Osteoblast (primary cell): ENCODE data around the gene PLXNA4. TPM values are rescaled to one million over a fixed set of nuclear protein-coding genes. Genes with fewer than 3 reads are reported as not detected.

Experiments
- DNase-seq: peaks from one replicate; pipeline ENCODE4 v3.0.0; 2011; ENCODE audit warnings: low spot score, mixed read lengths; ENCODE audit not compliant: insufficient read length; ENCODE audit errors: missing footprints
- H2AFZ ChIP-seq: 2 replicates; pipeline ENCODE4 v1.6.0; 2011; ENCODE audit warnings: mild to moderate bottlenecking, low read length
- H3K27ac ChIP-seq: 2 replicates; pipeline ENCODE4 v1.5.1; 2011; ENCODE audit warnings: mild to moderate bottlenecking, low read depth, low read length, moderate library complexity
- H3K27me3 ChIP-seq: 2 replicates; pipeline ENCODE4 v1.6.0; 2012; ENCODE audit warnings: mild to moderate bottlenecking, control low read depth, inconsistent platforms, low read length, moderate library complexity; ENCODE audit not compliant: insufficient read depth
- H3K36me3 ChIP-seq: 2 replicates; pipeline ENCODE4 v1.5.1; 2011; ENCODE audit warnings: mild to moderate bottlenecking, low read length, control low read depth, moderate library complexity; ENCODE audit not compliant: insufficient read depth
- H3K4me1 ChIP-seq: 2 replicates; pipeline ENCODE4 v1.5.1; 2011; ENCODE audit warnings: mild to moderate bottlenecking, low read length, control low read depth, moderate library complexity; ENCODE audit not compliant: insufficient read depth
- H3K4me2 ChIP-seq: 2 replicates; pipeline ENCODE4 v1.6.0; 2011; ENCODE audit warnings: mild to moderate bottlenecking, low read length; ENCODE audit not compliant: insufficient read depth
- H3K4me3 ChIP-seq: fragments of 200-600 bp; sonication (generic); 3 replicates; pipeline ENCODE4 v1.5.1; 2012; ENCODE audit warnings: mild to moderate bottlenecking, low read length, inconsistent platforms; ENCODE audit not compliant: insufficient read depth
- H3K79me2 ChIP-seq: 2 replicates; pipeline ENCODE4 v1.6.0; 2012; ENCODE audit warnings: mild to moderate bottlenecking, low read length, control low read depth, inconsistent platforms; ENCODE audit not compliant: insufficient read depth
- H3K9me3 ChIP-seq: 2 replicates; pipeline ENCODE4 v1.5.1; 2011; ENCODE audit warnings: low read depth, low read length, control low read depth
- H4K20me1 ChIP-seq: 2 replicates; pipeline ENCODE4 v1.6.0; 2012; ENCODE audit warnings: mild to moderate bottlenecking, low read length, control low read depth; ENCODE audit not compliant: insufficient read depth
- total RNA-seq: library from RNA; depleted of rRNA; stranded (reverse); fragments of >200 nt; gene quantifications from 2 replicates; pipeline ENCODE4 v1.2.3, GENCODE V29; 2012
- TF ChIP-seq, protein P1 (sequence below): IDR thresholded peaks from 2 replicates; pipeline ENCODE4 v1.5.1; 2011; ENCODE audit warnings: mild to moderate bottlenecking, low read depth, low read length, moderate library complexity; ENCODE audit errors: extremely low read depth

The PLXNA4 gene
- total RNA-seq, 1 donor = 4.3 TPM

DNA sequence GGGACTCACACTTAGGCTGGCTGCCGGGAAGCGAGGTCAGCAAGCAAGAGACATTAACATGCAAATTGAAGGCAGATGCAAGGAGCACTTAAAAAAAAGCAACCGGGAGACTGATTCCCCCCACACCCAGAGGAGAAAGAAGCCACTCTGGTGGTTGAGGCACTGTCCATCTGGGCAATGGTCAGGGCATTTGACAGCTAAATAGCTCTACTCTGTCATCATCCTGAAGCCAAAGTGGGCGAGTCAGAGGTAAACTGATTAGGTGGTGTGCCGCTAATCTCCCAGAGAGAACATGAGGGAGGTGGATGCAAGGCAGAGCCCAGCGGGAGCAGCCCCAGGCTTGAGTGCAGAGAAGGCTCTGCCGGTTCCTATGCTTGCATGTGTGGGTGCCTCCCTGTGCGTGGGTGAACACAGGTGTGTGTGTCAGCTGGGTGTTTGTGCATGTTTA is 100.6 kb downstream of the PLXNA4 start:
- no peaks in the 10 kb centered on the region for H3K27me3 ChIP-seq
- no peaks in the 10 kb centered on the region for H3K79me2 ChIP-seq
- no peak for DNase-seq
- no peak overlapping the region for H2AFZ ChIP-seq
- TF ChIP-seq, protein P1, sequence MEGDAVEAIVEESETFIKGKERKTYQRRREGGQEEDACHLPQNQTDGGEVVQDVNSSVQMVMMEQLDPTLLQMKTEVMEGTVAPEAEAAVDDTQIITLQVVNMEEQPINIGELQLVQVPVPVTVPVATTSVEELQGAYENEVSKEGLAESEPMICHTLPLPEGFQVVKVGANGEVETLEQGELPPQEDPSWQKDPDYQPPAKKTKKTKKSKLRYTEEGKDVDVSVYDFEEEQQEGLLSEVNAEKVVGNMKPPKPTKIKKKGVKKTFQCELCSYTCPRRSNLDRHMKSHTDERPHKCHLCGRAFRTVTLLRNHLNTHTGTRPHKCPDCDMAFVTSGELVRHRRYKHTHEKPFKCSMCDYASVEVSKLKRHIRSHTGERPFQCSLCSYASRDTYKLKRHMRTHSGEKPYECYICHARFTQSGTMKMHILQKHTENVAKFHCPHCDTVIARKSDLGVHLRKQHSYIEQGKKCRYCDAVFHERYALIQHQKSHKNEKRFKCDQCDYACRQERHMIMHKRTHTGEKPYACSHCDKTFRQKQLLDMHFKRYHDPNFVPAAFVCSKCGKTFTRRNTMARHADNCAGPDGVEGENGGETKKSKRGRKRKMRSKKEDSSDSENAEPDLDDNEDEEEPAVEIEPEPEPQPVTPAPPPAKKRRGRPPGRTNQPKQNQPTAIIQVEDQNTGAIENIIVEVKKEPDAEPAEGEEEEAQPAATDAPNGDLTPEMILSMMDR = no peak
- no peaks in the 10 kb centered on the region for H3K36me3 ChIP-seq
- no peaks in the 10 kb centered on the region for H3K9me3 ChIP-seq
- H3K27ac ChIP-seq = no peak overlapping the region
- H3K4me2 ChIP-seq = no peak overlapping the region
- H3K4me1 ChIP-seq = peaks cover 10% of the 10 kb centered on the region
- H4K20me1 ChIP-seq = no peaks in the 10 kb centered on the region
- H3K4me3 ChIP-seq = no peak overlapping the region

DNA sequence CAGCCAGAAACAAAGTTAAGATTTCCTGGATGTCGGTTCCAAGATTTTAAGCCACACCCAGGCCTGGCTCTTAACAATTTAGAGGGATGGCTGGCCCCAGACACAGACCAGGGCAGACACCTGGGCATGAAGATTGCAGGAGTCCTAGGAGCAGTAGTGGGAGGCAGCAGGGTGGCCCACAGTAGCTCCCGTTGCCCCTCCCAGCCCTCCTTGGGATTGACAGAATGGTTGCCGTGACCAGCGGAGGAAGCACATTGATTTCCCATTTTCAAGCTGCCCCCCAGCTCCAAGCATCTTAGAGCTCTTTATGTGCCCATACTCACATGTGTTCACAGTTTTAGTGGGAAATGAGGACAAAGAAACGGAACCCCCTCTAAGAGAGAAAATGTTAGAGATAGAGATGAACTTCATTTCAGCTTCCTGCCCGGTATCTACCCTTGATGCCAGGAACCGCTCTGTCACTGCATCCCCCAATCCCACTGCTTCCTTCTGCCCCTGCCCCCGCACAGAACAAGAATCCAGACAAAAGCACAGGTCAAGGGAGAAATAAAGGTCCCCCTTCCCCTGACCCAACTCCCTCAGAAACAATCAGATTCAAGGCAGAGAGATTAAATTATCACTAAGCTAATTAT is 101.1 kb downstream of the PLXNA4 start:
- H3K36me3 ChIP-seq = no peaks in the 10 kb centered on the region
- TF ChIP-seq, protein P1 = no peak
- H3K4me1 ChIP-seq = peaks cover 10% of the 10 kb centered on the region
- H3K27ac ChIP-seq = no peak overlapping the region
- H3K4me3 ChIP-seq = no peak overlapping the region
- no peaks in the 10 kb centered on the region for H3K9me3 ChIP-seq
- no peaks in the 10 kb centered on the region for H3K79me2 ChIP-seq
- no peak overlapping the region for H2AFZ ChIP-seq
- no peak for DNase-seq
- H3K4me2 ChIP-seq = no peak overlapping the region
- H3K27me3 ChIP-seq = no peaks in the 10 kb centered on the region
- no peaks in the 10 kb centered on the region for H4K20me1 ChIP-seq

DNA sequence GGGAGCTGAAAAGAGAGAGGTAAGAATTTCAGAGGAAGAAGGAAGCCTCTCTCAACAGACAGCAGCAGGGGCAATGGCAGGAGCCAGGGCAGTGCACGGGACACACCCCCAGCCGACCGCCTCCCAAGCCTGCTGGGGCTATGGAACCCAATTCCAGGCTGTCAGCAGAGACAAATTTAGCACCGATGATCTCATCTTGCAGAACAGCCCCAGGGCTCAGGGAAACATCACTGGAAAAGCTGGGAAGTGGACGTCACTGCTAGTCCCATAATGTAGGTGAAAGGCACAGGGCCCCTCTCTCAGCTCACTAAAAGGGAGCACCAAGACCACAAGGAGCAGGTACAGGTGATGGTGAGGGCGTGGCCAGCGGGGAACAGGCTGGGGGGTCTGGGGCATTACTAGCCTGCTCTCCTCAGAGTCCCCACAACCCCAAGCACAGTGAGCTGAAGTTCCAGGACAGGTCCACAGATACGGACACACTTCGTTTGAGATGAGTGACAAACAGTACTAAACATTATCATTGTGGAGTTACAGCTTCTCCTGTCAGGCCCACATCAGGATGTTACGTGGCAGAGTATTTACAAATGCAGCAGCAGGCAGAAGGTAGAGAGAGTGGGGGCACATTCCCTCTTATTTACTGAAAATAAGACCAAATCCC is 103.7 kb downstream of the PLXNA4 start:
- no peaks in the 10 kb centered on the region for H4K20me1 ChIP-seq
- TF ChIP-seq, protein P1 = no peak
- no peak overlapping the region for H2AFZ ChIP-seq
- peaks cover 10% of the 10 kb centered on the region for H3K4me1 ChIP-seq
- DNase-seq = no peak
- H3K4me3 ChIP-seq = no peak overlapping the region
- no peaks in the 10 kb centered on the region for H3K9me3 ChIP-seq
- H3K79me2 ChIP-seq = no peaks in the 10 kb centered on the region
- peak overlapping the region; percentile 12 for H3K4me2 ChIP-seq
- H3K36me3 ChIP-seq = no peaks in the 10 kb centered on the region
- no peak overlapping the region for H3K27ac ChIP-seq
- H3K27me3 ChIP-seq = no peaks in the 10 kb centered on the region

DNA sequence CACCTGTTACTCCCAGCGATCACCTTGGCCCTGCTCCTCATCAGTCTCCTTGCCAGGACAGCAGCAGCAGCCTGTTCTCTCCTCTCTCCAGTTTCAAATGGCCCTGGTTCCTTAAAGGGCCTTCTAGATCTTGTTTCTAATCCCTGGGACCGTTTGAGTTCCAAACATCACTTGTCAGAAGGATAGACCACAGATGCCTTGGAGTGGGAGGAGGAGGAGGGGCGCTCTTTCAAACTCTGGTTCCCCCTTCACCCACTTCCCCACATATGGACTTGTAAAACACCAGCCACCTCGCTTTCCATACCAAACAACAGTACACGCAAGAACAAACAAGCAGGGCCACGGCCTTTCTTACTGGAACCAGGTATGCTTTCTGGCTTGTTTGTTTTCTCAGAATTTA is 104.8 kb downstream of the PLXNA4 start:
- H3K9me3 ChIP-seq = no peaks in the 10 kb centered on the region
- TF ChIP-seq, protein P1 = no peak
- H3K4me3 ChIP-seq = no peak overlapping the region
- no peaks in the 10 kb centered on the region for H3K79me2 ChIP-seq
- H4K20me1 ChIP-seq = no peaks in the 10 kb centered on the region
- no peaks in the 10 kb centered on the region for H3K36me3 ChIP-seq
- DNase-seq = no peak
- H3K4me2 ChIP-seq = no peak overlapping the region
- H3K27ac ChIP-seq = no peak overlapping the region
- no peak overlapping the region for H2AFZ ChIP-seq
- H3K4me1 ChIP-seq = peaks cover 10% of the 10 kb centered on the region
- no peaks in the 10 kb centered on the region for H3K27me3 ChIP-seq
